ENCODE measurements around the gene FILIP1. TPM values are rescaled to one million over a fixed set of nuclear protein-coding genes. Genes with fewer than 3 reads are reported as not detected.

Gene FILIP1
- polyA plus RNA-seq, 1 donor = 57.6 TPM

- DNase-seq (ENCODE audit: low read depth) = no peak
These were observed 114.1 kb downstream of the FILIP1 start for GRCh38 chr6:75379536-75379935.

DNA sequence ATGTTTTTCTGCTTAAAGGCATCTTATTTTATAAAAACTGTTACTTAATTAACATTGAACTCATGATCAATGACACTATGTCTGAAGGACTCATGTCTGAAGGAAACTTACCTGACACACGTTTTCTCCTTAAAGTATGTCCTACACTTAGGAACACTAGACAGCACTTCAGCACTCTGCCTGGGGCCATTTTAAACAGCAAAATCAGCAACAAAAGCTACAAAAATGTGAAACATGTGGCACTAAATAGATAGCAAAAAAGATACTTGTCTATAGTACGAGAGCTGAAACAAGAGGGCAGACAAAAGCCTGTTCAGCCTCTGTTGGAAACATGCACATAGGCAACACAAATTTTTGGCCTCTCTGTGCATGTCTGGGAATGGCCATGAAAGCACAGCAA is 115.5 kb downstream of the FILIP1 start:
- DNase-seq (ENCODE audit: low read depth) = no peak

- DNase-seq (ENCODE audit: low read depth) = no peak
These were observed 116.2 kb downstream of the FILIP1 start for GRCh38 chr6:75377386-75377785.

DNA sequence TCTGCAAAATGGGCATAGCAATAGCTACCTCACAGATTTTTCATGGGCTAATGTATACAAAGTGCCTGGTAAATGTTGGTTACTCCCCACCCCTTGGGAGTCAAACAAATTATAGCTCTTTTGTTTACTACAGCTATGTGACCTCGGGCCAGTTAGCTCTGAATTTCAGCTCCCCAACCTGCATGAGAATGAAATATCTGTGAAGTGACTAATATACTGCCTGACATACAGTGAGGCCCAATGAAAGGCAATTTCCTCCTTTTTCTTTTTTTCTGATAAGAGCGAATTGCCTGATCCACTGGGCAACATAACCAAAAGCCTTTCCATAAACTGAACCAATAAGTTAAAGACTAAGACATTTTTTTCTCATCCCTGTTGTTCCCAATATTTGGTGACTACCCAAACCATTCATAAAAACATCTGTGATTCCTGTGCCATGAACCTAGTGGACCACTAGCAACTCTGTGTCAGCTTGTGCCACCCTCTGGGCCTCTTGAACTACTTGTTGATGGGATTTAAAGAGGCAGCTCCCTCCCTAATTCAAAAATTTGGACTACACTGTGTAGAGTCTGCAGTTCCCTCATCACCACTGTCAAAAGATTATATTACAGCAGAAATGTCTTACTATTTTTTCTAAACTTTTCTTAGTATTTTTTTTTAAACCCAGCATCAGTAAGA is 117.1 kb downstream of the FILIP1 start:
- no peak for DNase-seq (ENCODE audit: low read depth)

DNA sequence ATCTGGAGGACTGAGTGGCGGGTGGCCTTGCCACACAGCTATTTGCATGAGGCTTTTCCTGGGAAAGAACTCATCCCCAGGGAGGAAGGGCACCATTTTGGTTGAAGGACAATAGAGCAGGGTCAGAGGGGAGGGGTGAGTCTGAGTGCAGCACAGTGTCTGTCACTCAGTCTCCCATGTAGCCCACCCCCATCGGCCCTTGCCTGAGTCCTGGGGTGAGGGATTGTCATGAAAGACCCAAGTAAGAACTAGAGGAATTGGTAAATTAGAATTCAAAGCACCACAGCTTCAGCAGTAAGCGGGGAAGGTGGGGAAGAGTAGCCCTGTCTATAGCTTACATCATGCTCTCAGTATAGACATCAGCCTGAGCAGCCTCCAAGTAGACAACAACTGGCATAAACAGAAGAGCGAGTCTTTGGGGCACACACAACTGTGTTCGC is 118.6 kb downstream of the FILIP1 start:
- DNase-seq (ENCODE audit: low read depth) = no peak

DNA sequence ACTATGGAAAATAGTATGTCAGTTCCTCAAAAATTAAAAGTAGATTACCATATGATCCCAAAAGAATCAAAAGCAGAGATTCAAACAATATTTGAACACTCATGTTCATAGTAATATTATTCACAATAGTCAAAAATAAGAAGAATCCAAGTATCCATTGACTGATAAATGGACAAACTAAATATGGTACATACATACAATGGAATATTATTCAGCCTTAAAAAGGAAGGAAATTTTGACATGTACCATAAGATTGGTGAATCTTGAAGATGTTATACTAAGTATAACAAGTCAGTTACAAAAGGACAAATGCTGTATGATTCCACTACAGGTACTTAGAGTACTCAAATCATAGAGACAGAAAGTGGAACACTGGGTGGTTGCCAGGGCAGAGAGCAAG is 120.7 kb downstream of the FILIP1 start:
- DNase-seq (ENCODE audit: low read depth) = no peak

- no peak for DNase-seq (ENCODE audit: low read depth)
These were observed 123.6 kb downstream of the FILIP1 start for GRCh38 chr6:75370011-75370410.

GRCh38 chr6:75368864-75369402 is 124.7 kb downstream of the FILIP1 start:
- peak; percentile 63 for DNase-seq (ENCODE audit: low read depth)

DNA sequence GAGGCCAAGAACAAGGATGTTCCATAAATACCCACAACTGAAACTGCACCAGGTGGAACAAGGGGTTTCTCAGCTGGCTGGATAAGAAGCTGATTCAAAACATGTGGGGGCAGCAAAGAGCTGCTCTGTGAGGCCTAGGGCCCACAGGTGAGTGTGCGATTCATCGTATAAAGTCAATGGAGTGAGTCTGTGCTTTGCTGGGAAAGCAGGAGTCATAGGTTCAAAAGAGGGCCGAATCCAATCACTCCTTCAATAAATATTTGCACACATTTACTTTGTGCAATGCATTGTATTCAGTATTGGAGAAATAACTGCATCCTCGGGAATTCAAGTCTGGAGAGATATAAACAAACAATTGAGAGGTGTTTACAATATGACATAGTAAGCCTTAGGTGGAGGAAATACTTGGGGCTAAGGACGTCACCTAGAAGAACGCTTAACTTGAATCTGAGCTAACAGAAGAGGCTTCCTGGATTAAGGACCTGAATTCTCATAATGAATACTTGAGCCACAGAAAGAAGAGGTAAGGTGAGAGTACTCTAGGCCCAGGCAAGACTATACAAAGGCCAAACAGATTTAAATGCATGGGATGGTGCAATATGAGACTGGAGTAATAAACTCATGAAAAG is 125.3 kb downstream of the FILIP1 start:
- no peak for DNase-seq (ENCODE audit: low read depth)

DNA sequence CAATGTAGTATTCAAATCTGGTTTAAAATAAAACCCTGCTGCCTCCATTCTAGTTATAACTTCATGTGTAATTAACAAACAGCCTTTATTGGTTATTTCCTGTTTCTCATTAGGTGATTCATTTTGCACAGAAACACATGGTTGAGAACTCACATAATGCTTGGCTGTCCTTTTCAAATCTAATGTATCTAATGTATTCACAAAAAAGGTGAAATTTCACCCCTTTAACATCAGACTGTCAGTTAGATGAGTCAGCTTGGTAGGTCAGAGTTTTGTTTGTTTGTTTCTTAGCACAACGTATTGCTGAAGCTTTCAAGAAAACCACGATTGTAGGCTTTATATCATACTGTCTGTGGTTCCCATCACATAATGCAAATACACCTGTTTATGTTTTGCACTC is 130.3 kb downstream of the FILIP1 start:
- no peak for DNase-seq (ENCODE audit: low read depth)

DNA sequence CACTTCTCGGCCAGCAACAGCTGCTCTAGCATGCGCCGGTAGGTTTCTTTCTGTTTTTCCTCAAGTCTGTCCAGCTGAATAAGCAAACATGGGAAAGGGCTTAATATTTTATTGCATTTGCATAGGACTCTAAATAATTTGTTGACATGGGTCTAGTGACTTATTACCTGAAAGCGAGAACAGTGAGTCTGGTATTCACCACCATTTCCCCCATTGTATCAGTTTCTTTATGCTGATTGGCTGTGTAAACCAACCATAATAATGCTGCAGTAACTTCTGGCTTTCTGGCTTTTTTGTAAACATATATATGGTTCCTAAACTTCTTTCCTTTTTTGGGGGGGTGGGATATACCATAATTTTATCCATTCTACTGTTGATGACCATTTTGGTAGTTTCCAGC is 140.0 kb downstream of the FILIP1 start:
- DNase-seq (ENCODE audit: low read depth) = no peak

DNA sequence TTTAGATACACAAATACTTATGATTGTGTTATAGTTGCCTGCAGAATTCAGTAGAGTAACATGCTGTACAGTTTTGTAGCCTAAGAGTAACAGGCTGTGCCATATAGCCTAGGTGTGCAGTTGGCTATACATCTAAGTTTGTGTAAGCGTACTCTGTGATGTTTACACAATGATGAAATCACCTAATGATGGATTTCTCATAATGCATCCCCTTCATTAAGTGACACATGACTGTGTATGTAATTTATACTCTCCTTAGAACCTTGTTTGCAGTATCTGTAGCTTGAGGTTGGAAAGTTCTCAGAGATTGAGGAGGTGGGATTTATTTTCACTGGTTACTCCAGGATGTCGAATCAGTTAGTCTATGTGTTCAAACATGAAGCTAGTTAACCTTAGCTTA is 142.0 kb downstream of the FILIP1 start:
- DNase-seq (ENCODE audit: low read depth) = no peak

DNA sequence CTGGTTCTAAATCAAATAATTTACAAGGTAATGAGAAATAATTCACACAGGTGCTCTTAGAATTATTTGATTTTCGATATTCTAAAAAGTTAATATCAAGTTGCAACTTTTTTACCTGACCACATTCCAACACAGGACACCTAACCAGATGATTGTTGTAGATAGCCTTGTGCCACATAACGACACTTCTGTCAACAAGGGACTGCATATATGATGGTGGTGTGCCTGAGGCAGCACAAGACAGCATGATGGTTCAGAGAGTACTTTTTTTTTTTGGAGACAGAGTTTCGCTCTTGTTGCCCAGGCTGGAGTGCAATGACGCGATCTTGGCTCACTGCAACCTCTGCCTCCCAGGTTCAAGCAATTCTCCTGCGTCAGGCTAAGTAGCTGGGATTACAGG is 142.8 kb downstream of the FILIP1 start:
- no peak for DNase-seq (ENCODE audit: low read depth)

DNA sequence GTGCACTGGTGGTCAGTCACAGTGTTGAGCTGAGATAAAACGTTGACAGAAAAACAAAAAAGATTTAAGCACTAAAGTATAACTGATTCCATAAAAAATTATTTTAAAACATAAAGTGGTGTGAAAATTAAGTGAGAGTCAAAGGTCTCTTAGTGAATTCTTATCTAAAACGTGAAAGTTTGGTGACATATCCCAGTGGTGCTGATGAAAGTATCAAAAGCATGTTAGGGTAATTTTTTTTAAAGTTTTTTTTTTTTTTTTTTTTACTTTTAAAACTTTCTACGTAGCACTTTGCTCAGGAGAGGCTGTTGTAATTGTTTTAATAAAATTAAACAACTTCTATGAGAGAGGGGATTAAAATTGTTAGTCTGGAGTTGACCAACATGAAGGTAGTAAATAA is 143.4 kb downstream of the FILIP1 start:
- DNase-seq (ENCODE audit: low read depth) = no peak

GRCh38 chr6:75349262-75349984 is 144.2 kb downstream of the FILIP1 start:
- peak; percentile 60 for DNase-seq (ENCODE audit: low read depth)

- DNase-seq (ENCODE audit: low read depth) = no peak
These were observed 144.7 kb downstream of the FILIP1 start for GRCh38 chr6:75348882-75349261.

- no peak for DNase-seq (ENCODE audit: low read depth)
These were observed 145.5 kb downstream of the FILIP1 start for GRCh38 chr6:75347898-75348610.

- DNase-seq (ENCODE audit: low read depth) = no peak
These were observed 148.2 kb downstream of the FILIP1 start for GRCh38 chr6:75345413-75345812.

DNA sequence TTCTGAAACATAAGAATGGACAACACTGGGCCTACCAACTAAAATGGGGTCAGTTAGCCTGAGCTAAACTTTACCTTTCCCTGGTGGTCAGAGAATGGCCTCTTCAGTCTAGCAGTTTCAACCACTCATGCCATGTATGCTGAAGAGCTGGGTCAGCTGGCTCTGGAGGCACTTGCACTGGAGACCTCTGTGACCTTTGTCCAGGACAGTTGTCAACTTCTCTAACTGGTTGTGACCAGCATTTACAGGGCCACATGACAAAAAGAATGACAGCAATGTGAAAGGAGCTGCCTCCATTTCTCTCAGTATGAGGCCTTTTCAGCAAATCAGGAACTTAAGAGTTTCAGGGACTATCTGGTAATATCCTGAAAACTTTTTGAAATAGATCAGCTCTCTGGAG is 149.1 kb downstream of the FILIP1 start:
- DNase-seq (ENCODE audit: low read depth) = no peak

DNA sequence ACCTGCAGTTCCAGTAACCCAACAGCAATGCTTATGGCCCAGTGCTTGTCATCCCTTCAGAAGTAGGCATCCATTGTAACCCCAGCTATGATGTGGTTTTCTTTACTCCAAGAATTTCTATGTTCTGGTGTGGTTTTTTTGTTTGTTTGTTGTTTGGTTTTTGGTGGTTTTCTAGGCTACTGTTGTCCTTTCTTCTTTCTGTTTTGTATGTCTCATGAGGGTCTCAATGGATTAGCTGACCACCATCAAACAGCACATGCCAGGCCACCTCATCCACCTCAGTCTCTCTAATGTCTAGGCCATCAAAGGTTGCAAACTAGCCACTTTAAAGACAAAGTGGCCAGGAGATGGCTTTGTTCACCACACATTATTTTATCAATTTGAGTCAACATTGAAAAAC is 149.6 kb downstream of the FILIP1 start:
- DNase-seq (ENCODE audit: low read depth) = no peak

GRCh38 chr6:75337835-75338580 is 155.6 kb downstream of the FILIP1 start:
- peak; percentile 44 for DNase-seq (ENCODE audit: low read depth)

Measured in forelimb muscle (tissue), 1 donor.